Ureter (tissue), 1 donor: ENCODE measurements around the gene CXXC5. TPM values are rescaled to one million over a fixed set of nuclear protein-coding genes. Genes with fewer than 3 reads are reported as not detected.
A peak's percentile ranks its signal among the peaks of the same experiment; 100 is the strongest.

Source experiments
- DNase-seq: peaks from one replicate; pipeline ENCODE4 v3.0.0-alpha.2; 2020; ENCODE audit warnings: low spot score
- total RNA-seq: library from RNA; stranded (reverse); gene quantifications from one replicate; pipeline ENCODE4 v1.2.4, GENCODE V29; 2023
- donor health status: DM: yes; HTN: yes; CAD: no.

CXXC5 gene
- total RNA-seq, 1 donor from 2014 or later, result 28.7 TPM

GRCh38 chr5:139651043-139651834, 3.1 kb downstream of the CXXC5 start:
- peak; percentile 61 for DNase-seq

- DNase-seq, result peak; percentile 77
Measured at GRCh38 chr5:139651853-139652787, 4.0 kb downstream of the CXXC5 start.

GRCh38 chr5:139652788-139653241, 4.7 kb downstream of the CXXC5 start:
- DNase-seq, result no peak

GRCh38 chr5:139653616-139654015, 5.5 kb downstream of the CXXC5 start:
- DNase-seq, result no peak

GRCh38 chr5:139654464-139654863, 6.3 kb downstream of the CXXC5 start:
- DNase-seq, result no peak

- DNase-seq, result no peak
Measured at GRCh38 chr5:139654871-139655491, 6.8 kb downstream of the CXXC5 start.

GRCh38 chr5:139655727-139656271, 7.7 kb downstream of the CXXC5 start:
- DNase-seq, result no peak

- DNase-seq, result no peak
Measured at GRCh38 chr5:139657363-139658321, 9.5 kb downstream of the CXXC5 start.

- no peak for DNase-seq
Measured at GRCh38 chr5:139658501-139658927, 10.4 kb downstream of the CXXC5 start.

GRCh38 chr5:139658928-139659667, 10.9 kb downstream of the CXXC5 start:
- no peak for DNase-seq

GRCh38 chr5:139659695-139660101, 11.5 kb downstream of the CXXC5 start:
- no peak for DNase-seq

- DNase-seq, result peak; percentile 92
Measured at GRCh38 chr5:139660105-139660922, 12.2 kb downstream of the CXXC5 start.

GRCh38 chr5:139660923-139661814, 13.0 kb downstream of the CXXC5 start:
- peak; percentile 89 for DNase-seq

- DNase-seq, result no peak
Measured at GRCh38 chr5:139662617-139663016, 14.5 kb downstream of the CXXC5 start.

GRCh38 chr5:139663207-139664085, 15.3 kb downstream of the CXXC5 start:
- no peak for DNase-seq

- no peak for DNase-seq
Measured at GRCh38 chr5:139664086-139664693, 16.0 kb downstream of the CXXC5 start.
